Ureter (tissue), 1 donor: ENCODE measurements around the gene HSPA1L. TPM values are rescaled to one million over a fixed set of nuclear protein-coding genes. Genes with fewer than 3 reads are reported as not detected.
A peak's percentile ranks its signal among the peaks of the same experiment; 100 is the strongest.

Experiments used
- DNase-seq: peaks from one replicate; pipeline ENCODE4 v3.0.0-alpha.2; 2020; ENCODE audit warnings: low spot score
- total RNA-seq: library from RNA; stranded (reverse); gene quantifications from one replicate; pipeline ENCODE4 v1.2.4, GENCODE V29; 2023
- donor health status: DM: yes; HTN: yes; CAD: no.

Gene HSPA1L
- total RNA-seq, 1 donor from 2014 or later, result 1.7 TPM

GRCh38 chr6:31781244-31782125 lies 33.6 kb downstream of the HSPA1L start:
- DNase-seq, result no peak

DNA sequence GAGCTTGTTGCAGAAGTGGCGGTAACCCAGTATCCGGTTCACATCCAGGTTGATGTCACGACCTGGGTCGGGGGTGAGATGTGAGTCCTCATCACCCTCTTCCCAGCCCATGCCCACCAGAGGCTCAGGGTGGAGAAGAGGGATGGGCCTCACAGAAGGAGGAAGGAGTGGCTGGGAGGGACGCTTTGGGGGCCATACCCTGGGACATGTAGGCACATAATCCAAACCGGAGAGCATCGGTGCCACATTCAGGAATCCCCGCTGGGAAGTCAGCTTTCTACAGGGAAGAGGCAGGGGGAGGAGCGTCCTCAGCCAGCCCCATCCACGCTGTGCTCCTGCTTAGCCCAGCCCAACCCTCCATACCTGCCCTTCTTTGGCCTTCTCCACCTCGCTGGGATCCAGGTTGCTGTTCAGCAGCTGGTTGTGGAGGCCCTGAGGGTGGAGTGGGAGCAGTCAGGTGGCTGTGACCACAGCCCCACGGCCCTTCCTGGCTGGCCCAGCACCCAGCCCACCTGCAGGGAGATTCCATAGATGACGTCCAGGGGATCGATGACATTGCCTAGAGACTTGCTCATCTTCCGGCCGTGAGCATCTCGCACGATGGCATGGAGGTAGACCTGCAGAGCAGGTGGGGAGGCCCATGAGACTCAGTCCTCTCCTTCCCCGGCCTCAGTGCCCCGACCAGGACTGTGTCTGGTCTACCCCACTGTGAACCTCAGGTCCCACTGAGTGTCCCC lies 34.4 kb downstream of the HSPA1L start:
- DNase-seq, result no peak

GRCh38 chr6:31779908-31780307 lies 35.2 kb downstream of the HSPA1L start:
- no peak for DNase-seq

- no peak for DNase-seq
Observed at GRCh38 chr6:31778999-31779885, 35.8 kb downstream of the HSPA1L start.

- no peak for DNase-seq
Observed at GRCh38 chr6:31778193-31778592, 36.9 kb downstream of the HSPA1L start.

DNA sequence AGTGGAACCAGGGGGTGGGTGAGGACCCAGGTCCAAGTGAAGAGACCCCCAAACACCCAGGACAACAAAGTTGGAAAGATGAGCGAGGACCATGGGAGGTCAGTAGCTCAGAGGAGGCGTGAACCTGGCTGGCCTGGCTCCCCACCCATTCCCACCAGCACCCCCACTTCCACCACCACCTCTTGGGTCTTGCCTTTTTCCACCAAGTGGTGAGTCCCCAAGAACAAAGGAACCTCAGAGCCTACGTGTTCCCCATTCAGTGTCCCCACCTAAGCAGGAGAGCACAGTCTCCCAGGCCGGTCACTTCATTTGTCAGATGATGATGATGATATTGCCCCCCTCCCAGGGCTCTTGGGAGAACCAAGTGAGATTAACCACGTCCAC lies 37.4 kb downstream of the HSPA1L start:
- DNase-seq, result no peak

DNA sequence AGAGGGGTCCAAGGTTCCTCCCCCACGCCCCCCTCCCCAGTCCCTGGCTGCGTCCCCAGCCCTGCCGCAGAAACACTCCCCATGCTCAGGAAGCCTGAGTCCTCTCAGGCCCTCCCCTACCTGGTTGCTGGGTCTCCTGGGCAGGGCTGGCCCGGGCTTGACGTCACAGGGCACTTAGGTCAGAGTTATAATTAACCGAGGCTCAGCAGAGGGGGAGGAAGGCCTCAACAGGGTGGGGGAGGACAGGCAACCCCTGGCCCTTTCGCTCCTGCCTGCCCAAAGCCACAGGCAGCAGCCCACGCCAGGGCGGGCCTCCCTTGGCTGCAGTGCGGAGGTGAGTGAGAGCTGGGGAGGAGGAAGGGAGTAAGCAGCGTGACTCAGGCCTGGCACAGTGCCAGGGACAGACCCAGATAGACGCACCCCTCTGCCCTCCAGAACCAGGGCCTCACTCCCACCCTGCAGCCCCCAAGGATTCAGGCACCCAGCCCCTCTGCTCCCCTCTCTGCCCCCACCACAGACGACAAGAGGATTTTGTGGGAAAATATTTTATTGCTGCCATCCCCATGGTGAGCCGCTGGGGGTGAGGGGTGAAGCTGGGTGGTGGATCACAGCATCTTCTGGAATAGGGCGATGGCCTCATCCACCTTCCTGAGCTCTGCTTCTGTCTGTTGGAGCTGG lies 38.0 kb downstream of the HSPA1L start, which contains the start of gene VWA7:
VWA7 (minus strand) TSS at position 340 of the 678 bp plus-strand sequence. CDS start 549 bp downstream, outside the sequence.
- peak; percentile 67 for DNase-seq

- DNase-seq, result no peak
Observed at GRCh38 chr6:31776485-31776988, 38.5 kb downstream of the HSPA1L start.

GRCh38 chr6:31775633-31776484 lies 39.2 kb downstream of the HSPA1L start:
- no peak for DNase-seq

- DNase-seq, result no peak
Observed at GRCh38 chr6:31775184-31775583, 39.9 kb downstream of the HSPA1L start.

GRCh38 chr6:31771992-31772358 lies 43.1 kb downstream of the HSPA1L start:
- no peak for DNase-seq

DNA sequence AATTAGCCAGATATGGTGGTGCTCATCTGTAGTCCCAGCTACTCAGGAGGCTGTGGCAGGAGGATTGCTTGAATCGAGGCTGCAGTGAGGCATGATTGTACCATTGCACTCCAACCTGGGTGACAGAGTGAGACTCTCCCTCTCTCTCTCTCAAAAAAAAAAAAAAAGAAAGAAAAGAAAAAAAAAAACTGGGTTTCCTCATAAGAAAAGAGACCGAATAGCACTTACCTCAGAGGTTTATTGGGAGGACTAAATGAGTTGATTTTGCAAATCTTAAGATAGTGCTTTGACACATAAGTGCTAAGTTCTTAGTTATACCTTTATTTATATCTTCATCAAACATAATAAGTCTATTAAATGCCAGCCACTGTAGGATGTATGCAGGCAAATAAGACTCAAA lies 44.2 kb downstream of the HSPA1L start:
- DNase-seq, result no peak

GRCh38 chr6:31769684-31770371 lies 45.3 kb downstream of the HSPA1L start:
- DNase-seq, result peak; percentile 70

DNA sequence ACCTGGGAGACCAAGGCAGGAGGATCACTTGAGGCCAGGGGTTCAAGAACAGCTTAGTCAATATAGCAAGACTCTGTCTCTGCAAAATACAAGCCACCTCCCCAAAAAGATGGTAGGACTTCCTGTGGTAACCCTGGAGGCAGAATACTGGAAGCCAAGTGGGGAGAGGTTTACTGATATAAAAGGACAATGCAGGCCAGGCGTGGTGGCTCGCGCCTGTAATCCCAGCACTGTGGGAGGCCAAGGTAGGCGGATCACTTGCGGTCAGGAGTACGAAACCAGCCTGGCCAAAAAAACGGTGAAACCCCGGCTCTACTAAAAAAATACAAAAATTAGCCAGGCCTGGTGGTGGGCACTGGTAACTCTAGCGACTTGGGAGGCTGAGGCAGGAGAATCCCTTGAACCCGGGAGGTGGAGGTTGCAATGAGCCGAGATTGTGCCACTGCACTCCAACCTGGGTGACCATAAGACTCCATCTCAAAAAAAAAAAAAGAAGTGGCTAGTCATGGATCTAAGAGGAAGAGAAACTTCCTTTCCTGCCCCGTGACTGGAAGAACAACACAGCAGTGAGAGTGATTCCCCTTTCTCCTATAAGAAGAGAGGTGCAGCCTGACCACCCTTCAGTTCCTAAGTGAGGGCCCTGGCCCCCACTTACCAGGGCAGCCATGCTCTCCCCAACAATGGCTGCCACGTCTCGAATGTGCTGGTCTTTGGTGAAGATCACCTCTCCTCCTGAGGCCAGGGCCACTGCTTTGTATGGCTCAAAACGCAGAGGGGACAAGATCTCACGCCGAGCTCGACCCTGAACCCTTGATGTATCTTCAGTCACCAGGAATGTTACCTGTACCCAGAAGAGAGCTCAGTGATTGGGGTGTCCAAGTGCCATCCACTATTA lies 46.5 kb downstream of the HSPA1L start:
- no peak for DNase-seq

GRCh38 chr6:31767096-31767645 lies 47.9 kb downstream of the HSPA1L start:
- no peak for DNase-seq

DNA sequence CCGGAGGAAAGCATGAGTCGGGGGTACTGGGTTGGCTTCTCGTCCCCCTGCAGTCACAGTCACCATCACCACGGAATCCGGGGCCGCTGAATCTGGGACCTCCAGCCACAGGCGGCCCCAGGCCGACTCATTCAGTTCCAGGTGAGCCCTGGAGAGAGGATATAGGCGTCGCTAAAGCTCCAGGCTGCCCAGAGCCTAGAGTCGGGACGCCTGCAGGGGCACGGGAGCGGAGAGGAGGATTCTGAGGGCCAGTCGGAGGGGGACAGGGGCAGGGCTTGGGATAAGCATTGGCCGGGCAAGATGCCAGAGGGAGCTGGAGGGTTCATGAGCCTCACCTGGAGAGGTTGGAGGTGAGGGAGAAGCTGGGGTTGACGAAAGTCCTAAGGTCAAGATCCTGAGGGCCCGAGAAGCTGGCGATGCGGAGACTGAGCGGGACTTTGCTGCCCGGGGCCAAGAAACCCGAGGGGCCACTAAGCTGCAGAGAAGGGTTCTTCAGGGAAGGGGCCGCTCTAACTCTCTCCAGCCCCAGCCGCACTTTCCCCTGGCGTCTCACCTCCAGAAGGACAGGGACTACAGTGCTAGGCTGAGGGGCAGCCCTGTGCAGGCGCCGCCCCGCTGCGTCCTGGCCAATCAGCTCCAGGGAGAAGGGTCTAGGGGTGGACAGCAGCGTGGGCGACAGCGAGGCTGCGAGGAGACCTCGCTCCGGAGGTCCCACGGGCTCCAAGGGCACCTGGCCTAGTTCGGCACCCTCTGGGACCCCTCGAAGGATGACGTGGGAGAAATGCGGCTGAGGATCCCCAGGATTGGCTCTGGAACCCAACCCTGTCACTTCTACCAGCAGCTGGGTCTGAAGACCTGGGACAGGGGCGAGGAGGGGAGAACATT lies 48.9 kb downstream of the HSPA1L start:
- no peak for DNase-seq

- DNase-seq, result no peak
Observed at GRCh38 chr6:31765559-31765909, 49.5 kb downstream of the HSPA1L start.
